ENCODE measurements around the gene NINJ2. TPM values are rescaled to one million over a fixed set of nuclear protein-coding genes. Genes with fewer than 3 reads are reported as not detected.
"Not testable (repeated sequence)": the region's sequence is repeated elsewhere in the genome, so short reads cannot be mapped to it uniquely, and the experiment has no call there.

The NINJ2 gene
- total and polyA plus RNA-seq, 2 donors, result 1.7 to 6.9 TPM

DNA sequence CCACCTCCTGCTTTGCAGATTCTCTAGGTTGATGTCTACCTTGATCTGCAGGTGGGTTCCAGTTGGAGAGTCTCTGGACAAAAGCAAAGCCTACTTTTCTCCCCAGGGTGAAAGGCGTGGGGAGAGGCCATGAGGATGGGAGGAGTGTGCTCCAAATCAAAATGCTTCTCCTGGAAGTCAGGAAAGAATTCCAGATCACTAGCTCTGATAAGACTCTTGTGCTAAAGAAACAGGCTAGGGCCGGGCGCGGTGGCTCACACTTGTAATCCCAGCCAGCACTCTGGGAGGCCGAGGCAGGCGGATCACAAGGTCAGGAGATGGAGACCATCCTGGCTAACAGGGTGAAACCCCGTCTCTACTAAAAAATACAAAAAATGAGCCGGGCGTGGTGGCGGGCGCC is 21.9 kb downstream of the NINJ2 start:
- DNase-seq (ENCODE audit: extremely low spot score); H3K36me3 ChIP-seq (ENCODE audit: insufficient read depth); H3K27ac ChIP-seq (ENCODE audit: low read depth); H3K4me1 ChIP-seq (ENCODE audit: insufficient read depth); H3K4me3 ChIP-seq (ENCODE audit: low read depth, low read length): not testable (repeated sequence)
- WGBS, result 96% methylated on average over 11 of the region's 11 CpGs

GRCh38 chr12:640773-641172 is 22.5 kb downstream of the NINJ2 start:
- Histone ChIP-seq H3K4me3 (ENCODE audit: low read depth, low read length) (no peak overlapping the region), H3K36me3 (ENCODE audit: insufficient read depth) (no peaks in the 10 kb centered on the region), H3K27ac (ENCODE audit: low read depth) (no peak overlapping the region), H3K4me1 (ENCODE audit: insufficient read depth) (no peaks in the 10 kb centered on the region)
- 86% methylated on average over 3 of the region's 3 CpGs for WGBS
- no peak for DNase-seq (ENCODE audit: extremely low spot score)

DNA sequence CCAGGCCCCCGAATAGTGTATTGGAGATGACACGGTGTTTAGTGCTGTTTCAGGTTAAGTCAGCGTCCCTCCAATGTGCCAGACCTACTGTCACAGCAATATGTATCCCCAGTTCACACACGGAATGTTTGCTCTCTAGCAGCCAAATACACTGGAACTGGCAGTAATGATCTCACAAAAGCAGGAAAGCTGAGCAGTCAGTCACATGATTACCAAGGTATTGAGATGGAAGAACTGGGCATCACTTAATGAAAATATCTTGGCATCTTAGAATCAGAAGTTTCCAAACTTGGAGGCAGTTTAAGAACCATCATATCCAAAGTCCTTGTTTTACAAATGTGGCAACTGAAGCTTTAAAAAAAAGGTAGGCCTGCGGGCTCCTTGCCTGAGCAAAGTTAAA is 23.3 kb downstream of the NINJ2 start:
- H3K36me3 ChIP-seq (ENCODE audit: insufficient read depth), result no peaks in the 10 kb centered on the region
- no peak overlapping the region for H3K27ac ChIP-seq (ENCODE audit: low read depth)
- no peaks in the 10 kb centered on the region for H3K4me1 ChIP-seq (ENCODE audit: insufficient read depth)
- 91% methylated on average over 5 of the region's 5 CpGs for WGBS
- no peak overlapping the region for H3K4me3 ChIP-seq (ENCODE audit: low read depth, low read length)
- no peak for DNase-seq (ENCODE audit: extremely low spot score)

DNA sequence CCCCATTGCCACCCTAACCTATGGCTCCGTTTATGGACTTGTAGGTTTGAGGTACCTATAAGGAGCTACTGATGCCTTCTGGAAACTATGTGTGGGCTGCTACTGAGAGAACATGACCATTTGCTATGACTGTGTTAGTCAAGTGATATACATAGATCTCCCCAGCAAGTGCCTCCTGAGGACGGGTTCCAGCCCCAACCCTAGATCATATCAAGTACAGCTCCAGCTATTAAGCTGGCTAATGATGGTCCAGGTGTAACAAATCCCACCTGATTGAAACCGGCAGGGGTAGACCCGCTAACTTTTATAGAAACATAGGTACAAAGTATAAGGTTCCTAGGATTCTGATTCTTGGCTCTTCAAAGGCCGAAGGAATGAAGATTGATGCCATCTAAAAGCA is 23.7 kb downstream of the NINJ2 start:
- H3K27ac ChIP-seq (ENCODE audit: low read depth), result no peak overlapping the region
- H3K36me3 ChIP-seq (ENCODE audit: insufficient read depth), result no peaks in the 10 kb centered on the region
- no peak for DNase-seq (ENCODE audit: extremely low spot score)
- 87% methylated on average over 5 of the region's 5 CpGs for WGBS
- no peak overlapping the region for H3K4me3 ChIP-seq (ENCODE audit: low read depth, low read length)
- H3K4me1 ChIP-seq (ENCODE audit: insufficient read depth), result no peaks in the 10 kb centered on the region

GRCh38 chr12:638953-639557 is 24.2 kb downstream of the NINJ2 start:
- H3K27ac ChIP-seq (ENCODE audit: low read depth), result no peak overlapping the region
- no peaks in the 10 kb centered on the region for H3K36me3 ChIP-seq (ENCODE audit: insufficient read depth)
- 69% methylated on average over 3 of the region's 3 CpGs for WGBS
- H3K4me3 ChIP-seq (ENCODE audit: low read depth, low read length), result no peak overlapping the region
- no peaks in the 10 kb centered on the region for H3K4me1 ChIP-seq (ENCODE audit: insufficient read depth)
- no peak for DNase-seq (ENCODE audit: extremely low spot score)

DNA sequence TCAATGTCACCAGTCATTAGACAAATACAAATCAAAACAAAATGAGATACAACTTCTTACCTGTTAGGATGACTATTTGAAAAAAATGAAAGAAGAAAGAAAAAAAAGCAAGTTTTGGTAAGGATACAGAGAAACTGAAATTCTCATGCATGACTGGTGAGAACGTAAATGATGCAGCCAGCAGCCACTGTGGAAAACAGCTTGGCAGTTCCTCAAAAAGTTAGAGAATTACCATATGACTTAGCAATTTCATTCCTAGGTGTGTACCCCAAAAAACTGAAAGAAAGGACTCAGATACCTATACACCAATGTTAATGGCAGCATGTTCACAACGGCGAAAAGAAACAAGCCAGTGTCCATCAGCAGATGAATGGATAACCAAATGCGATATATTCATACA is 26.6 kb downstream of the NINJ2 start:
- H3K27ac ChIP-seq (ENCODE audit: low read depth), result no peak overlapping the region
- no peaks in the 10 kb centered on the region for H3K4me1 ChIP-seq (ENCODE audit: insufficient read depth)
- 93% methylated on average over 4 of the region's 4 CpGs for WGBS
- no peak for DNase-seq (ENCODE audit: extremely low spot score)
- H3K4me3 ChIP-seq (ENCODE audit: low read depth, low read length), result no peak overlapping the region
- H3K36me3 ChIP-seq (ENCODE audit: insufficient read depth), result no peaks in the 10 kb centered on the region

GRCh38 chr12:633731-634130 is 29.5 kb downstream of the NINJ2 start:
- H3K4me3 ChIP-seq (ENCODE audit: low read depth, low read length), result no peak overlapping the region
- no peak for DNase-seq (ENCODE audit: extremely low spot score)
- WGBS, result 95% methylated on average over 2 of the region's 2 CpGs
- H3K36me3 ChIP-seq (ENCODE audit: insufficient read depth), result no peaks in the 10 kb centered on the region
- H3K4me1 ChIP-seq (ENCODE audit: insufficient read depth), result no peaks in the 10 kb centered on the region
- H3K27ac ChIP-seq (ENCODE audit: low read depth), result no peak overlapping the region

DNA sequence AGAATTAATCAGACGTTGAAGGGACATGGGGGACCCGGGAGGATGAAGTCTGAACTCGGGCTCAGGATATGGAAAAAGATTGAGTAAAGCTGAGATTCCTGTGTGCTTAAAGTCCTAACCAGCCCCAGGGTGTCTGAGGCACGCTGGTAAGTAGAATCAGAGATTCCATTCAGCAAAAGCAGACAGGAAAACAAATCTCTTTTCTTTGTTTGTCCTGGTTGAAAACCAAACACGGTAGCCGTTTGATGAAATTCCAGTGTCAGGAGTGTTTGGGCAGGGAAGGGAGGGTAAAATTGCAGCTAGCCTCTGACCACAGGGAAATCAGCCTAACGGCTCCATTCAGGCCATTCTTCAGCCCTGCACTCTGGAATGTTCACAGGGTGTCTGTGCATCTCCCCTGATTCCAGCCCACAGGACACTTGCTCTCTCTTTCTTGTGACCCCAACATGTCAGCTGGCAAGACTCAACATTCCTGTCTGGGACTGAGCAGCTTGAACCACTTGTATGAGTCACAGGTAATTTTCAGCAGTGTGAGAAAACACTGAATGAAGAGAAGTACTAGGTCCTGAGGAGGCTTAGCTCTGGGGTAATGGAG is 31.0 kb downstream of the NINJ2 start:
- no peak for DNase-seq (ENCODE audit: extremely low spot score)
- 27% methylated on average over 7 of the region's 7 CpGs for WGBS
- no peaks in the 10 kb centered on the region for H3K36me3 ChIP-seq (ENCODE audit: insufficient read depth)
- no peak overlapping the region for H3K4me3 ChIP-seq (ENCODE audit: low read depth, low read length)
- H3K27ac ChIP-seq (ENCODE audit: low read depth), result no peak overlapping the region
- no peaks in the 10 kb centered on the region for H3K4me1 ChIP-seq (ENCODE audit: insufficient read depth)

DNA sequence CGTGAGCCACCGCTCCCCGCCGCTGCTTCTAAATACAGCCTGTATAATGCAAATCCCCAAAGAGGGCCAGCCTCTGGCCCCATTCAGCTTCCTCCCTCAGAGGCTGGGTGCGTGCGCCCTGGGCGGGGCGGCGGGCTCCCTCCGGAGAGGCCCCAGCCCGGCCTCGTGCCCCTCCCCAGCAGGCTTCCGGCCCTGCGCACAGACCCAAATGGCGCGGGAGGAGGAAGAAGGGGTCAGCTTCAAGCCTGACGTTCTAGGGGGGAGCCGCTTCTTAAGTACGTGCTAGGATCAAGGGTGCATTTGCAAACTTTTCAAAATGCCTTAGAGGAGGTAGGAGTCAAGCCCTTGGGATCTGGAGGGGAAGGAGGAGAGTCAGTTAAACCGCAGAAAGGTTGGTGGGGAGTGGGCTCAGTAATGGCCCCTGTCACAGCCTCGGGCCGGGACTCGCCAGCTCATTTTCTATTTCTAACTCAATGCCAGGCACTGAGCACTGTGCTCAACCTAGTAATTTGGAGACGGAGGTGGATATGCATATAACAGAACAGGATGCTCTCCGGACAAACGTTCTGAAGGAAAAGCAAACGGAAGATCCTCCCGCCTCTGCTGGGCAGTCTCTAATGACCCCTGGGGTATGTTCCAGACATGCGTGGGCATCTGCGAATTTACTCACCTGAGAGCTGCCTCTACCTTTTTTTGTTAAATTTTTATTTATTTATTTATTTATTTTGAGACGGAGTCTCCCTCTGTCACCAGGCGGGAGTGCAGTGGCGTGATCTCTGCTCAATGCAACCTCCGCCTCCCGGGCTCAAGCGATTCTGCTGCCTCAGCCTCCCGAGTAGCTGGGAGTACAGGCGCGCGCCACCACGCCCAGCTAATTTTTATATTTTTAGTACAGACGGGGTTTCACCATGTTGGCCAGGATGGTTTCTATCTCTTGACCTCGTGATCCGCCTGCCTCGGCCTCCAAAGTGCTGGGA is 32.3 kb downstream of the NINJ2 start:
- no peak overlapping the region for H3K4me3 ChIP-seq (ENCODE audit: low read depth, low read length)
- DNase-seq (ENCODE audit: extremely low spot score), result no peak
- WGBS, result 64% methylated on average over 45 of the region's 45 CpGs
- H3K4me1 ChIP-seq (ENCODE audit: insufficient read depth), result no peaks in the 10 kb centered on the region
- H3K27ac ChIP-seq (ENCODE audit: low read depth), result no peak overlapping the region
- no peaks in the 10 kb centered on the region for H3K36me3 ChIP-seq (ENCODE audit: insufficient read depth)

- H3K4me3 ChIP-seq (ENCODE audit: low read depth, low read length); H3K27ac ChIP-seq (ENCODE audit: low read depth); H3K4me1 ChIP-seq (ENCODE audit: insufficient read depth); H3K36me3 ChIP-seq (ENCODE audit: insufficient read depth); DNase-seq (ENCODE audit: extremely low spot score): not testable (repeated sequence)
- 100% methylated on average over 1 of the region's 1 CpG for WGBS
Measured at GRCh38 chr12:628742-629078, 34.5 kb downstream of the NINJ2 start.

DNA sequence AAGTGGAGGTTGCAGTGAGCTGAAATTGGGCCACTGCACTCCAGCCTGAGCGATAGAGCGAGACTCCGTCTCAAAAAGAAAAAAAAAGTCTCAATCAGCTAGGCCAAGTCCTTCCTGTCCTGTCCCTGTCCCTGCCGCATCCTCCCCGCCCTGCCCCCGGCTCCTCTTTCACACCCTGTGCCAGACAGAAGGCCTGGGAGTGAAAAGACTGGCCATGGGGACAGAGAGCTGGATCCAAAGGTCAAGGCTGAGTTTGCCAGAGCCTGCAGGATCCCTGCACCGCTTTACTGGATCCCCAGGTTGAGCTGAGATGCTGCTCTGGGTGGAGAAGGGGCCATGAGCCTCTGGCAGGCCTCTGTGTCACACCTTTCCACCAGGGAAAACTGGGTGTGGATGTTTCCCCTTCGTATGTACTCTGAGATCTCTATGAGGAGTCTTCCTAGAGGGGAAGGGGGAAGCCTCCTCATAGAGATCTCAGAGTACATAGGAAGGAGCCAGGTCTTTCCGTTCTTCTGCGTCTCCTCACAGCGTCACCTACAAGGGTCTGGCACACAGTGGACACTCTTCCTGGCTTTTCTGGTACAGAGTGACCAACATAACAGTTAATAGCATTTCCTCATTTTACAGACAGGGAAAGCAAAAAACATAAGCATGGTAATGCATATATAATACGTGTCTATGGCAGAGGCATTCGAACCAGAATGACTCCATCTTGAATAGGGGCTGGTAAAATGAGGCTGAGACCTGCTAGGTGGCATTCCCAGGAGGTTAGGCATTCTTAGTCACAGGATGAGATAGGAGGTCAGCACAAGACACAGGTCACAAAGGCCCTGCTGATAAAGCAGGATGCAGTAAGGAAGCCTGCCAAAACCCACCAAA is 35.1 kb downstream of the NINJ2 start:
- DNase-seq (ENCODE audit: extremely low spot score), result no peak
- WGBS, result 83% methylated on average over 13 of the region's 13 CpGs
- no peaks in the 10 kb centered on the region for H3K36me3 ChIP-seq (ENCODE audit: insufficient read depth)
- H3K4me3 ChIP-seq (ENCODE audit: low read depth, low read length), result no peak overlapping the region
- no peaks in the 10 kb centered on the region for H3K4me1 ChIP-seq (ENCODE audit: insufficient read depth)
- H3K27ac ChIP-seq (ENCODE audit: low read depth), result no peak overlapping the region

DNA sequence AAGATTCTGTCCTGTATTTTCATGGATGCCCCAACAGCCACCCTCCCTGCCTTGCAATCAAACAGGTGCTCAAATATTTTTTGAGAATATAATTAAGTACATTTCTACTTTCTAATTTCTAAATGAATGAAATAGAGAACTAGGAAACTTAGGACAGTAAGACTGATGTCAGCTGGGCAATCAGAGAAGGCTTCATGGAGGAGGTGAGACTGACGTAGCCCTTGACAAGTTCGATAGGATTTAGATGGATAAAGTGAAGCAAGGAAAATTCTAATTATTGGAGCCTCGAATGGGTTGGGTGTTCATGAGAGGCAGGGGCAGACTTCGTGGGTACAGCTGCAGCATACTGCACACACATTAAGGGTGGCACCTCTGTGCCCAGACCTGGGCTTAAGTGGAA is 36.0 kb downstream of the NINJ2 start:
- no peak overlapping the region for H3K4me3 ChIP-seq (ENCODE audit: low read depth, low read length)
- 93% methylated on average over 4 of the region's 4 CpGs for WGBS
- no peaks in the 10 kb centered on the region for H3K36me3 ChIP-seq (ENCODE audit: insufficient read depth)
- DNase-seq (ENCODE audit: extremely low spot score), result no peak
- H3K27ac ChIP-seq (ENCODE audit: low read depth), result no peak overlapping the region
- no peaks in the 10 kb centered on the region for H3K4me1 ChIP-seq (ENCODE audit: insufficient read depth)

GRCh38 chr12:625998-626397 is 37.2 kb downstream of the NINJ2 start:
- Histone ChIP-seq H3K36me3 (ENCODE audit: insufficient read depth) (no peaks in the 10 kb centered on the region), H3K4me1 (ENCODE audit: insufficient read depth) (no peaks in the 10 kb centered on the region), H3K4me3 (ENCODE audit: low read depth, low read length) (no peak overlapping the region), H3K27ac (ENCODE audit: low read depth) (no peak overlapping the region)
- DNase-seq (ENCODE audit: extremely low spot score), result no peak
- WGBS, result 98% methylated on average over 3 of the region's 3 CpGs

Measured in urinary bladder (tissue), 4 donors.